IMR-90 (cell line): ENCODE data around the gene KCTD20. TPM values are rescaled to one million over a fixed set of nuclear protein-coding genes. Genes with fewer than 3 reads are reported as not detected.
A peak's percentile ranks its signal among the peaks of the same experiment; 100 is the strongest.

Experiments
- ATAC-seq: fragments of 200-7000 bp; cut with Tn5 transposase; 2 replicates; pipeline ENCODE4 v1.9.1; 2020; ENCODE audit warnings: low read depth, mild to moderate bottlenecking, moderate library complexity
- BruUV-seq: library from RNA; stranded (reverse); fragments of 400-500 nt; replicated peaks from 2 replicates; lab custom pipeline; 2021; lab: Mats Ljungman, UMichigan
- CTCF ChIA-PET: fragments of 300-600 bp; formaldehyde crosslinking; extraction: SDS; loops from one replicate; lab custom pipeline; 2021; ENCODE audit warnings: antibody characterized with exemption; lab: Yijun Ruan, JAX
- POLR2A ChIA-PET: fragments of 300-600 bp; sonication (Branson Sonifier 250); formaldehyde crosslinking; loops from one replicate; lab custom pipeline; 2022; ENCODE audit warnings: antibody characterized with exemption; ENCODE audit not compliant: unreplicated experiment; lab: Charles Lee
- DNase-seq: peaks from one replicate; pipeline ENCODE4 v3.0.0; 2013
- H2AFZ ChIP-seq: replicated peaks from 2 replicates; pipeline ENCODE3; 2013; ENCODE audit warnings: low read length, mild to moderate bottlenecking; ENCODE audit not compliant: poor library complexity
- H2AK5ac ChIP-seq: 2 replicates; pipeline ENCODE4 v1.6.1; 2013; ENCODE audit warnings: low read depth, low read length, inconsistent platforms
- H2AK9ac ChIP-seq: replicated peaks from 2 replicates; pipeline ENCODE3; 2013; ENCODE audit warnings: mild to moderate bottlenecking, low read depth, low read length, moderate library complexity; ENCODE audit not compliant: poor library complexity
- H2BK120ac ChIP-seq: 2 replicates; pipeline ENCODE4 v1.6.1; 2013; ENCODE audit warnings: low read depth, low read length, inconsistent platforms
- H2BK15ac ChIP-seq: 3 replicates; pipeline ENCODE4 v1.6.1; 2013; ENCODE audit warnings: low read depth, low read length, inconsistent platforms
- H2BK20ac ChIP-seq: 2 replicates; pipeline ENCODE4 v1.6.1; 2013; ENCODE audit warnings: low read depth, mild to moderate bottlenecking, inconsistent platforms, low read length, moderate library complexity
- H2BK5ac ChIP-seq: 2 replicates; pipeline ENCODE4 v1.6.1; 2013; ENCODE audit warnings: mild to moderate bottlenecking, low read depth, low read length, inconsistent platforms; ENCODE audit not compliant: poor library complexity, severe bottlenecking
- H3K14ac ChIP-seq: replicated peaks from 2 replicates; pipeline ENCODE4 v1.6.1; 2013; ENCODE audit warnings: low read depth, low read length, inconsistent platforms
- H3K18ac ChIP-seq: 2 replicates; pipeline ENCODE4 v1.6.1; 2013; ENCODE audit warnings: low read depth, low read length, control low read depth
- H3K23ac ChIP-seq: 2 replicates; pipeline ENCODE4 v1.6.1; 2013; ENCODE audit warnings: low read depth, low read length, inconsistent platforms
- H3K27ac ChIP-seq: 2 replicates; pipeline ENCODE4 v1.5.1; 2013; ENCODE audit warnings: mild to moderate bottlenecking, control low read depth, low read length; ENCODE audit not compliant: insufficient read depth
- H3K27me3 ChIP-seq: 2 replicates; pipeline ENCODE4 v1.6.1; 2013; ENCODE audit warnings: low read length; ENCODE audit not compliant: control insufficient read depth, insufficient read depth
- H3K36me3 ChIP-seq: 2 replicates; pipeline ENCODE4 v1.6.1; 2013; ENCODE audit warnings: low read length, mixed read lengths; ENCODE audit not compliant: control insufficient read depth, insufficient read depth
- H3K4ac ChIP-seq: 2 replicates; pipeline ENCODE4 v1.6.1; 2013; ENCODE audit warnings: low read depth, low read length, inconsistent platforms
- H3K4me1 ChIP-seq: 2 replicates; pipeline ENCODE4 v1.6.1; 2013; ENCODE audit warnings: low read length, mixed read lengths; ENCODE audit not compliant: control insufficient read depth, insufficient read depth
- H3K4me2 ChIP-seq: 2 replicates; pipeline ENCODE4 v1.6.1; 2013; ENCODE audit warnings: low read depth, mild to moderate bottlenecking, control low read depth, low read length, moderate library complexity
- H3K4me3 ChIP-seq: 2 replicates; pipeline ENCODE4 v1.5.1; 2013; ENCODE audit warnings: low read depth, mild to moderate bottlenecking, control low read depth, low read length, moderate library complexity; ENCODE audit not compliant: insufficient read depth
- H3K56ac ChIP-seq: 2 replicates; pipeline ENCODE4 v1.6.1; 2013; ENCODE audit warnings: low read length, inconsistent platforms; ENCODE audit not compliant: insufficient read depth; ENCODE audit errors: extremely low read depth
- H3K79me1 ChIP-seq, 2 experiments: 2 replicates each; pipeline ENCODE4 v1.6.1; 2013; ENCODE audit warnings: low read length in 2 of 2, inconsistent platforms in 1 of 2, low read depth in 1 of 2
- H3K9ac ChIP-seq: 2 replicates; pipeline ENCODE4 v1.6.1; 2013; ENCODE audit warnings: low read depth, low read length, control low read depth
- H3K9me1 ChIP-seq: 2 replicates; pipeline ENCODE4 v1.6.1; 2013; ENCODE audit warnings: low read length, inconsistent platforms; ENCODE audit not compliant: insufficient read depth
- H3K9me3 ChIP-seq: 2 replicates; pipeline ENCODE4 v1.6.1; 2013; ENCODE audit warnings: low read length; ENCODE audit not compliant: control insufficient read depth, insufficient read depth
- H4K20me1 ChIP-seq: 2 replicates; pipeline ENCODE4 v1.6.1; 2013; ENCODE audit warnings: low read length, inconsistent platforms; ENCODE audit not compliant: insufficient read depth
- H4K5ac ChIP-seq: 2 replicates; pipeline ENCODE4 v1.6.1; 2013; ENCODE audit warnings: mild to moderate bottlenecking, low read depth, low read length, control low read depth
- H4K8ac ChIP-seq, 2 experiments: 2 replicates each; pipeline ENCODE4 v1.6.1; 2013; ENCODE audit warnings: low read depth in 2 of 2, low read length in 2 of 2, control low read depth in 1 of 2, inconsistent platforms in 1 of 2
- H4K91ac ChIP-seq: 2 replicates; pipeline ENCODE4 v1.6.1; 2013; ENCODE audit warnings: low read depth, low read length, inconsistent platforms; ENCODE audit not compliant: insufficient read depth
- BHLHE40 ChIP-seq: fragments of 150-350 bp; IDR thresholded peaks from 2 replicates; pipeline ENCODE4 v1.6.1; 2016; ENCODE audit warnings: mild to moderate bottlenecking, low read depth, low read length
- CEBPB ChIP-seq: IDR thresholded peaks from 2 replicates; pipeline ENCODE4 v1.6.1; 2012; ENCODE audit warnings: low read depth, low read length, improper control_type of control experiment
- POLR2A ChIP-seq: IDR thresholded peaks from 2 replicates; pipeline ENCODE4 v1.6.1; 2012; ENCODE audit warnings: mild to moderate bottlenecking, low read depth, low read length
- WGBS, 2 experiments: methylation state at CpG; one replicate each; pipeline versions ENCODE4 v1.1.5 to v1.1.7; 2013; ENCODE audit warnings: missing lambda C conversion rate in 2 of 2; ENCODE audit not compliant: insufficient read length in 1 of 2; ENCODE audit errors: extremely low coverage in 2 of 2; 5-methylcytosine and 5-hydroxymethylcytosine counted together
- dilution Hi-C: fragments of 300-500 bp; cut with HindIII; formaldehyde crosslinking; loops from one replicate; pipeline ENCODE4 v1.14.3; 2018; ENCODE audit warnings: low sequenced_read_pairs; ENCODE audit not compliant: unreplicated experiment
- in situ Hi-C: fragments of 300-500 bp; cut with MboI; formaldehyde crosslinking; loops from 3 replicates; pipeline ENCODE4 v1.14.3; 2019; ENCODE audit warnings: low sequenced_read_pairs, inconsistent platforms, mixed read lengths
- intact Hi-C: fragments of 100-400 bp; cut with micrococcal nuclease; formaldehyde crosslinking; loops from 2 replicates; pipeline ENCODE4 v1.10.0; 2022
- polyA plus RNA-seq, 3 experiments: library from polyadenylated mRNA; depleted of rRNA; stranded (reverse); fragments of >200 nt; gene quantifications; 2 replicates each; pipeline ENCODE4 v1.2.3, GENCODE V29; 2012; ENCODE audit warnings: low replicate concordance in 1 of 3
- total RNA-seq: library from RNA; depleted of rRNA; stranded (reverse); fragments of >200 nt; gene quantifications from 2 replicates; pipeline ENCODE4 v1.2.3, GENCODE V29; 2012

Gene KCTD20
- total and polyA plus RNA-seq, 2 of the 4 experiments (the other 2 are of a cell fraction): 55.4 to 150 TPM

DNA sequence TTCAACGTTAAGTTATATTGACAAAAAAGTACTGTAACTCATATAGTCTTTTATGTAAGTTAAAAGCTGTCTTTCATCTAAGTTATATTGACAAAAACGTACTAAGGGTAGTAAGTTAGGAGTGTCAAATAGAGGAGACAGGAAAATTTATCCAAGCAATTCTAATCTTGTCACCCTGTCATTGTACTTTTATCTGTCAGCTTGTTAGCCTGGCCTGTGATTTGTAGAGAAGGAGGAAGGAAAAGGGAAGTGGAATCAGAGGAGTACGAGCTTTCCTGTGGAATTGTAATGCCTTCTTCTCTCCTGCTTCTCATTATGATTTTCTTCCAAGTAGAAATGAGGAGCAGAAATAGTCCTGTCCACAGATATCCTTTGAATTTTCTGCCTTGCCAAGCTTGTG is 18.8 kb downstream of the KCTD20 start:
- H2AFZ ChIP-seq: no peak overlapping the region
- dilution Hi-C loops (no loop called here), in situ Hi-C loops (no loop called here), intact Hi-C loops (no loop called here)
- no peak overlapping the region for H3K14ac ChIP-seq
- H3K4ac ChIP-seq: no peak overlapping the region
- no peak overlapping the region for H3K9ac ChIP-seq
- peaks cover 16 to 76% of the 10 kb centered on the region in 2 experiments for H3K79me1 ChIP-seq
- no peaks in the 10 kb centered on the region for H3K9me3 ChIP-seq
- H2AK5ac ChIP-seq: no peak overlapping the region
- H3K56ac ChIP-seq: no peak overlapping the region
- H2BK20ac ChIP-seq: no peak overlapping the region
- BruUV-seq: no TSS peak
- peaks cover 84% of the 10 kb centered on the region for H4K20me1 ChIP-seq
- no peak overlapping the region for H2BK15ac ChIP-seq
- 0 out of 2 replicates have a peak, but pooled peaks cover under 1% of the 10 kb centered on the region for H3K36me3 ChIP-seq
- WGBS, 2 experiments: no CpG with 5 or more reads among the region's 3 CpGs
- no peak for TF ChIP-seq CEBPB
- TF ChIP-seq POLR2A: no peak
- no peak for TF ChIP-seq BHLHE40
- H3K27ac ChIP-seq: no peak overlapping the region
- H2BK120ac ChIP-seq: no peak overlapping the region
- H4K91ac ChIP-seq: no peak overlapping the region
- H3K4me2 ChIP-seq: no peak overlapping the region; the same call in 1 of the 2 replicates
- no peaks in the 10 kb centered on the region for H3K27me3 ChIP-seq
- H2AK9ac ChIP-seq: no peak overlapping the region
- H3K23ac ChIP-seq: 0 out of 2 replicates have a peak overlapping the region, but pooled peaks have one; percentile 8
- DNase-seq: no peak
- H4K8ac ChIP-seq: no peak overlapping the region; a peak in 1 of 4 replicates
- POLR2A ChIA-PET: no interaction called here
- ATAC-seq: no peak
- H3K9me1 ChIP-seq: peaks cover 5% of the 10 kb centered on the region
- H4K5ac ChIP-seq: no peak overlapping the region
- H3K4me3 ChIP-seq: no peak overlapping the region
- no peak overlapping the region for H2BK5ac ChIP-seq
- CTCF ChIA-PET: no interaction called here
- peaks cover 8% of the 10 kb centered on the region for H3K4me1 ChIP-seq
- H3K18ac ChIP-seq: no peak overlapping the region
